ENCODE measurements around the gene PLEKHG7.

- TF ChIP-seq CTCF (conservative IDR thresholded peaks at IDR 0.05) (no peak), ZFX (IDR thresholded peaks at IDR 0.05) (no peak)
These were observed 6.6 kb upstream of the PLEKHG7 start for GRCh38 chr12:92696216-92696615.
